Activated naive CD4-positive, alpha-beta T cell treated with anti-CD3 and anti-CD28 coated beads, Interleukin-2, amount 10 ng/mL, durations not matched to agents 7 days and 5 days (primary cell): ENCODE measurements around the gene MICAL2.

ENCODE experiments used
- CTCF ChIA-PET: fragments of 350-600 bp; sonication (Branson Sonifier 250); formaldehyde crosslinking; loops from one replicate; lab custom pipeline; 2021; ENCODE audit warnings: antibody characterized with exemption; lab: Charles Lee
- DNase-seq: peaks from one replicate; pipeline ENCODE4 v3.0.0-alpha.2; 2020
- H3K27ac Mint-ChIP-seq: one replicate; pipeline ENCODE4 v1.8.0; 2021; ENCODE audit warnings: mild to moderate bottlenecking, moderate library complexity, mixed read lengths
- H3K27me3 Mint-ChIP-seq: one replicate; pipeline ENCODE4 v1.8.0; 2021; ENCODE audit warnings: mild to moderate bottlenecking, mixed read lengths
- H3K36me3 Mint-ChIP-seq: one replicate; pipeline ENCODE4 v1.8.0; 2021; ENCODE audit warnings: mixed read lengths
- H3K4me1 Mint-ChIP-seq: one replicate; pipeline ENCODE4 v1.8.0; 2021; ENCODE audit warnings: mixed read lengths
- H3K4me3 Mint-ChIP-seq: one replicate; pipeline ENCODE4 v1.8.0; 2021; ENCODE audit warnings: mild to moderate bottlenecking, moderate library complexity, mixed read lengths
- H3K9me3 Mint-ChIP-seq: one replicate; pipeline ENCODE4 v1.8.0; 2021; ENCODE audit warnings: mixed read lengths

Gene MICAL2

DNA sequence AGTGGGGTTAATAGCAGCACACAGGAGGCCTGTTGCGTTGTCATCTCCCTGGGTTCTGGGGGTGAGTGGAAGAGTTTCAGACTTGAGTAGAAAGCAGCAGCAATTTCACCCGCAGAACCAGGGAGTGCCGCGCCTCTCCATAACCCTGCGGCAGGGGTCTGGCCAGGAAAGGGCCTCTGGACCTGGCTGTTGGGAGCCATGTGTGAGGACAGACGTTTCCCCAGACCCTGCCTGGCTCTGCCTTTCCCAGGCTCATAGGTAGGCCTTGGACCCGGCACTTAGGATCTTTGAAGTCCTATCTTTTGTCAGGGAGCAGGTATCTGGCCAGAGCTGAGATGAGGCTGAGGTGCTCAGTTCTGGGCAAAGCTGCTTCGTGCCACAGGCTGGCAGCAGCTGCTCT, 160.4 kb downstream of the MICAL2 start:
- H3K27ac Mint-ChIP-seq = no peak overlapping the region
- CTCF ChIA-PET = interaction anchor here (0.9 to 1.1 kb wide), 2 partner anchors 11 to 223 kb away, joined by 3 read pairs; no protein-coding TSS in a partner anchor
- H3K27me3 Mint-ChIP-seq = no peaks in the 10 kb centered on the region

DNA sequence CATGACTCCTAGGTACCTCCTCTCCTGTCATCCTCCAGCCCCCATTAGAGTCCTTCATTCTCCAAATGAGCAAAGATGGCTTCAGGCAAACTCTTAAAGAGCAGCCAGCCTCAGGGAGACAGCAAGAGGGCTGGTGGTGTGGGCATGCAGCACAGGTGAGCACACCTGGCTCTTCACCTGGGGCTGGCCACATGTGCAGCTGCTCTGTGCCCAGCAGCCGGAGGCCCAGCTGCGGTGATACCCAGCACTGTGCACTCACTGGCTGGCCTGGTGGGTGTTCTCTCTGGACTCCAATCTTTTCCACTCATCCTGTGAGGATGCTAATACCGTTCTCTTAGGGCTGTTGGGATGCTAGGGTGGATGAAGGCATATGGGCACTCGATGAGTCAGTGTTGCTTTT, 160.9 kb downstream of the MICAL2 start:
- Mint-ChIP-seq H3K4me1 (no peaks in the 10 kb centered on the region), H3K27me3 (no peaks in the 10 kb centered on the region), H3K27ac (no peak overlapping the region), H3K9me3 (no peaks in the 10 kb centered on the region), H3K4me3 (no peak overlapping the region), H3K36me3 (no peaks in the 10 kb centered on the region)
- CTCF ChIA-PET = interaction anchor here (1.2 kb wide), 1 partner anchor 223 kb away, joined by 4 read pairs; no protein-coding TSS in a partner anchor
- no peak for DNase-seq

More for the DNA sequence above, 160.4 kb downstream of the MICAL2 start:
- DNase-seq = no peak
- H3K36me3 Mint-ChIP-seq = no peaks in the 10 kb centered on the region
- H3K9me3 Mint-ChIP-seq = no peaks in the 10 kb centered on the region
- H3K4me3 Mint-ChIP-seq = no peak overlapping the region
- H3K4me1 Mint-ChIP-seq = no peaks in the 10 kb centered on the region

DNA sequence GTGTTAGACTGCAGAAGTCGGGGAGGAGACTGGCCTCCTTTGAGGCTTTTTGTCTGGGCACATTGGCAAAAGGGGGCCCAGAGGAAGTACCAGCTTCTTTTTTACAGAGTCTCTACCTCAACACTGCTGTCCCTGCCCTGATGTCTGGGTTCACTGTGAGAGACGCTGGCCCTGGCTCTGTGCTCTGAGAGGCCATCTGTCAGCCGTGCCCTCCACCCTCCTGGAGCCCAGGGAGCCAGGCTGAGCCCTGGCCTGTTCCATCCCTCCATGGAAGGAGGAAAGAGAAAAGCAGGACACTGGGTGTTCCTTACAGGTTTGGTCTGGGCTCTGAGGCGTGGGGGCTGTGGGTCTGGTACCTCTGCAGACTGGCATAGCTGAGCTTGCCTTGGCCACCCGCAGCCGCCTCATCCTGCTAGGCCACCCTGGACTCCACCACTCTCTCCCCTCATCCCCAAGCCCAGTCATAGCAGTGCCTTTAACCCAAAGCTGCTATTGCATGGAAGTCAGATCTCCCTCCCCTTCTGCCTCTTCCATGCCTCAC, 161.5 kb downstream of the MICAL2 start:
- Mint-ChIP-seq H3K27ac (no peak overlapping the region), H3K4me3 (no peak overlapping the region), H3K4me1 (no peaks in the 10 kb centered on the region), H3K9me3 (no peaks in the 10 kb centered on the region), H3K27me3 (no peaks in the 10 kb centered on the region), H3K36me3 (no peaks in the 10 kb centered on the region)
- CTCF ChIA-PET = interaction anchor here (1.1 to 2.1 kb wide), 6 partner anchors 9 to 227 kb away, joined by 3 to 11 read pairs (median 4); no protein-coding TSS in a partner anchor
- DNase-seq = no peak

DNA sequence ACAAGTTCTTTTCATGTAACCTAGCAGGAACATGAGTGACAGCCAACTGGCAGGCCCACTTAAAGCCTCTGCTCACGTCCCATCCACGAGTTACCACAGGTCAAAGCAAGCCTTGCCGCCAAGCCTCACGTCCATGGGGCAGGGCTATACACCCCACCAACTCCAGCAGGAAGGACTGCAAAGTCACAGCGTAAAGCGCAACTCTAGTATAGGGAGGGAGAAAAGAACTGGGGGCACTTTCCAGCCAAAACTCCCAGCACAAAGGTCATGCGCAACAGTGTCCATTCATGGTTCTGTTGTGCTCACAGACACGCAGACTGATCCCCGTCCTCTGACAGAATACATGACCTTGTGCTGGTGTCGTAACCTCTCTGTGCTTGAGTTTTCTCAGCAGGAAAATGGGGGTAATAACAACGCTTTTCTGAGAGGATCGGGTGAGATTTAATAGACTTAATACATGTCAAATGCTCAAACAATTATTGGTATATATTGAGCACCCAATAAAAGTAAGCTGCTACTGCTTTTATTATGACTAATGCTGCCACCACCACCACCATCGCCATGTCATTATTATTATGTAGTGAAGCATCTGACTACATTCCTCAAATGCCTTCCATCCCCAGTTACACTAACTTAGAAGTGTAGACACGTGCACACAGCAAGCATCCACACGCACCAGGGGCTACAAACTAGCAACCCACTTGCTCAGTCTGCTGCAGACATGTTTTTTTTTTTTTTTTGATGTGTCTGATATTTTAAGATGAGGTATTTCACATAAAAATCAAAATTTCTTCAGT, 162.6 kb downstream of the MICAL2 start:
- CTCF ChIA-PET = interaction anchor here (1.0 to 2.1 kb wide), 6 partner anchors 8 to 228 kb away, joined by 3 to 11 read pairs (median 4); no protein-coding TSS in a partner anchor
- Mint-ChIP-seq H3K27ac (no peak overlapping the region), H3K4me3 (no peak overlapping the region), H3K36me3 (no peaks in the 10 kb centered on the region), H3K9me3 (no peaks in the 10 kb centered on the region), H3K4me1 (no peaks in the 10 kb centered on the region), H3K27me3 (no peaks in the 10 kb centered on the region)
- DNase-seq = no peak

DNA sequence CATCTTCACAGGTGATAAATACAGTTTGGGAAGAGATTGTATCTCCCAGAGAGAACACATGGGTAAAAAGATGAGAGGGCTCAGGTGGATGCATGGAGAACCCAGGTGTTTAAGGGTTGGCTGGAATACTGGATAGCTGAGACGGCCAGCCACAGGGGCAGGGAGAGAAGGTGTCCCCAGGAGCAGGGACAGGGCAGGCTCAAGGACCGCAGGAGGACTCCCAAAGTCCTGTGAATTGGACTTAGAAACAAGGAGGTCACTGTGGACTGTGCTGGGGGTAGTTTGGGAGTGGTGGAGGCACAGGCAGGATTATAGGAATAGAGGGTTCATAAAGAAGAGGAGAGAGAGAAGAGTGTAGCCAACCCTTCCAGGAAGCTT, 163.2 kb downstream of the MICAL2 start:
- no peak overlapping the region for H3K27ac Mint-ChIP-seq

DNA sequence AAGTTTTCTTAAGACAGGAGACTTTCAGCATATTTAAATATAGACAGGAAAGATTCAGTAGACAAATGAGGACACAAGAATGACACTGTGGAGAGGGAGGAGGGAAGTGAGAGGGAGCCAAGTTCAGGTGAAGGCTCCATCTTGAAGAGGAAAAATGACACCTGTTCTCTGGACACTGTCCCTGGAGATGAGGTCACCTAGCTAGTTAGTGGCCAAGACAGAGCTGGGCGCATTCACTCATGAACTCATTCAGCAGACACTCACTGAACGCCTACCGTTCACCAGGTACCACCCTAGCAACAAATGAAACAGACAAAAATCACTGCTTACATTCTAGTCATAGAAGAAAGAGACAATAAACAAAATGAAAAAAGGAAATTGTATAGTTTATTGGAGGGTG, 163.7 kb downstream of the MICAL2 start:
- H3K36me3 Mint-ChIP-seq = no peaks in the 10 kb centered on the region
- H3K27me3 Mint-ChIP-seq = no peaks in the 10 kb centered on the region
- no peak for DNase-seq
- H3K9me3 Mint-ChIP-seq = no peaks in the 10 kb centered on the region
- H3K4me3 Mint-ChIP-seq = no peak overlapping the region
- H3K27ac Mint-ChIP-seq = no peak overlapping the region
- no peaks in the 10 kb centered on the region for H3K4me1 Mint-ChIP-seq
- CTCF ChIA-PET = interaction anchor here (1.0 kb wide), 3 partner anchors 14 to 226 kb away, joined by 3 read pairs; no protein-coding TSS in a partner anchor

More for the DNA sequence above, 163.2 kb downstream of the MICAL2 start:
- Mint-ChIP-seq H3K27me3 (no peaks in the 10 kb centered on the region), H3K9me3 (no peaks in the 10 kb centered on the region), H3K4me1 (no peaks in the 10 kb centered on the region), H3K4me3 (no peak overlapping the region), H3K36me3 (no peaks in the 10 kb centered on the region)
- no peak for DNase-seq
- CTCF ChIA-PET = interaction anchor here (1.0 to 2.1 kb wide), 4 partner anchors 8 to 229 kb away, joined by 3 to 11 read pairs (median 5); no protein-coding TSS in a partner anchor

DNA sequence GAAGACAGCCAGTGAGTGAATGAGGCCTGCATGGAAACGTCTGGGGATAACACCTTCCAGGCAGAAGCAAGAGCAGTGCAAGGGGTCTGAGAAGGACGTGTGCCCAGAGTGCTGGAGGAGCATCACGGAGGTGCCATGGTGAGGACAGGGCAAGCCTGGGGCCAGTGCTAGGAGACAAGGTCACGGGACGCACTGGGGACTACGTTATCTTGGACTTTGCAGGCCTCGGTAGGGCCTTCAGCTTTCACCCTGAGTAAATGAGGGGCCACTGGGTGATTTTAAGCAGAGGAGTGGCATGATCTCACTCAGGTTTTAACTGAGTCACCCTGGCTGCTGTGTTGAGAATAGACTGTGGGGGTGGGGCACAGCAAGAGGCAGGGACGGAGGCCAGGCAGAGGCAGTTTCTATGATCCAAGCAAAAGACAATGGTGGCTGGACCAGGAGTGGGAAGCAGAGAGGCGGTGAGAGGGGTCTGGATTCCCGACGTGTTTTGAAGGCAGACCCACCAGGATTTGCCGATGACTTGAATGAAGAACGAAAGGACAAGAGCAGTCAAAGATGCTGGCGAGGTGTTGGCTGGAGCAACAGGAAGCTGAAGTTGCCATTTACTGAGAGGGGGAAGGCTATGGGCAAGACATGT, 164.3 kb downstream of the MICAL2 start:
- H3K9me3 Mint-ChIP-seq = no peaks in the 10 kb centered on the region
- CTCF ChIA-PET = interaction anchor here (1.0 kb wide), 2 partner anchors 14 to 227 kb away, joined by 3 read pairs; no protein-coding TSS in a partner anchor
- no peaks in the 10 kb centered on the region for H3K4me1 Mint-ChIP-seq
- H3K4me3 Mint-ChIP-seq = no peak overlapping the region
- no peaks in the 10 kb centered on the region for H3K36me3 Mint-ChIP-seq
- DNase-seq = no peak
- no peaks in the 10 kb centered on the region for H3K27me3 Mint-ChIP-seq
- H3K27ac Mint-ChIP-seq = no peak overlapping the region

DNA sequence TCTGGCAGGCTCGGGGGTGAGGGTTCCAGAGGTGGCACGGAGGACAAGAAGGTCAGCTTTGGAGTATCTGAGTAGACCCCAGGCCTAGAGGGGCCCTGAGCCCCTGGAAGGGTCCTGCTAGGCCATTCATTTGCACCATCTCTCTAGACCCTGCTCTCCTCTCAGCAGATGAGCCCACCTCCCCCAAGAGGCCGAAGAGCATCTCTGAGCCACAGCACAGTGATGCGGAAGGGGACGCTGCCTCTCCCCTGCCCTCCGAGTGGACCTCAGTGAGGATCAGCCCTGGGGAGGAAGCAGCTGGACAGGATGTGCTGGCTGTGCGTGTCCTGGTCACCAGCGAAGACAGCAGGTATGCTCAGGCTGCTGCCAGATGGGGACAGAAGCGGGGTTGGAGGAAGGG, 165.4 kb downstream of the MICAL2 start:
- H3K4me1 Mint-ChIP-seq = no peaks in the 10 kb centered on the region

DNA sequence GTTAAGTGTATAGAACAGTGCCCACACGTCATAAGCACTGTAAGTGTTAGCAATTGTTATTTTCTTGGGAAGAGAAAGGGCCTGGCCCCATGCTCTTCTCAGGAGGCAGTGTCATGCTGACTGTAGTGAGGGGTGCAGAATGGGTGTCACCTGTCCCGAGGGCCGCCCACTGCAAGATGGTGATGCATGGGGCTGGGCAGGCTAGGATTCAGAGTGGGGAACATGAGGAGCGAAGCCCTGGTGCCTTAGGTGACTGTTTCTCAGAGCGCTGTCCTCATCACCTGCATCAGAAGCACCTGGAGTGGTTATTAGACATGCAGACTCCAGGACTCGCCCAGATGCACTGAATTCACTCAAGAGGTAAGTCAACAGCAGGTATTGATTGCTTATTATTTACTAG, 166.0 kb downstream of the MICAL2 start:
- Mint-ChIP-seq H3K9me3 (no peaks in the 10 kb centered on the region), H3K36me3 (no peaks in the 10 kb centered on the region), H3K4me3 (no peak overlapping the region), H3K27ac (no peak overlapping the region), H3K27me3 (no peaks in the 10 kb centered on the region), H3K4me1 (no peaks in the 10 kb centered on the region)
- CTCF ChIA-PET = interaction anchor here (0.9 to 17.7 kb wide), 2 partner anchors 189 to 227 kb away, joined by 3 to 532 read pairs; no protein-coding TSS in a partner anchor
- DNase-seq = no peak

More for the DNA sequence above, 165.4 kb downstream of the MICAL2 start:
- Mint-ChIP-seq H3K27ac (no peak overlapping the region), H3K4me3 (no peak overlapping the region), H3K27me3 (no peaks in the 10 kb centered on the region), H3K9me3 (no peaks in the 10 kb centered on the region), H3K36me3 (no peaks in the 10 kb centered on the region)
- CTCF ChIA-PET = no interaction called here
- DNase-seq = no peak

DNA sequence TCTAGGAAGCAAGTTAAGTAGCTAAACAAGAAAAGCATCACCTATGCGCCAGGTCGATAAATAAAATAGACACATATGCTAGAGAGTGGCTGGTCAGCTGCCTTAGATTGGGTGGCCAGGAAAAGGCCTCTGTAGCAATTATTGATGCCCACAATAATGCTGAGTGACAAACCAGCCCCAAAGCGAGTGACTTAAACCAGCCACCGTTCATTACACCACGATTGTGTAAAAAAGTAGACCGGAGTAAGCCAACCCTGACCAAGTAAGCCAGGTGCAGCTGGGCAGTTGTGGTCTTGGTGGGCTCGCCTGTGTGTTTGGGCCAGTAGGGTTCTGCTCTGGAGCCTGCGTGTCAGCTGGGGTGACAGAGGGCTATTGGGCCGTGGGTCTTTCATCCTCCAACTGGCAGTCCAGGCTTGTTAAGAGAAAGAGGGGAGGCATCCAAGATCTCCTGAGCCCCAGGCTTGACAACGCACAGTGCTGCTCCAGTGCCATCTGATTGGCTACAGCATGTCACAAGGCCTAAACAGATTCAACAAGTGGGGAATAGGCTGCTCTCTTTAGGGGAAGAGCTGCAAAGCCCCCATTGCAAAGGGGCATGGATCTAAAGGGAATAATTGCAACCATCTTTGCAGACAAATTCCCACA, 166.6 kb downstream of the MICAL2 start:
- no peaks in the 10 kb centered on the region for H3K36me3 Mint-ChIP-seq
- no peaks in the 10 kb centered on the region for H3K4me1 Mint-ChIP-seq
- no peak for DNase-seq
- H3K9me3 Mint-ChIP-seq = no peaks in the 10 kb centered on the region
- no peak overlapping the region for H3K27ac Mint-ChIP-seq
- H3K4me3 Mint-ChIP-seq = no peak overlapping the region
- CTCF ChIA-PET = interaction anchor here (0.9 to 17.7 kb wide), 3 partner anchors 12 to 228 kb away, joined by 3 to 532 read pairs (median 3); no protein-coding TSS in a partner anchor
- peaks cover 3% of the 10 kb centered on the region for H3K27me3 Mint-ChIP-seq

DNA sequence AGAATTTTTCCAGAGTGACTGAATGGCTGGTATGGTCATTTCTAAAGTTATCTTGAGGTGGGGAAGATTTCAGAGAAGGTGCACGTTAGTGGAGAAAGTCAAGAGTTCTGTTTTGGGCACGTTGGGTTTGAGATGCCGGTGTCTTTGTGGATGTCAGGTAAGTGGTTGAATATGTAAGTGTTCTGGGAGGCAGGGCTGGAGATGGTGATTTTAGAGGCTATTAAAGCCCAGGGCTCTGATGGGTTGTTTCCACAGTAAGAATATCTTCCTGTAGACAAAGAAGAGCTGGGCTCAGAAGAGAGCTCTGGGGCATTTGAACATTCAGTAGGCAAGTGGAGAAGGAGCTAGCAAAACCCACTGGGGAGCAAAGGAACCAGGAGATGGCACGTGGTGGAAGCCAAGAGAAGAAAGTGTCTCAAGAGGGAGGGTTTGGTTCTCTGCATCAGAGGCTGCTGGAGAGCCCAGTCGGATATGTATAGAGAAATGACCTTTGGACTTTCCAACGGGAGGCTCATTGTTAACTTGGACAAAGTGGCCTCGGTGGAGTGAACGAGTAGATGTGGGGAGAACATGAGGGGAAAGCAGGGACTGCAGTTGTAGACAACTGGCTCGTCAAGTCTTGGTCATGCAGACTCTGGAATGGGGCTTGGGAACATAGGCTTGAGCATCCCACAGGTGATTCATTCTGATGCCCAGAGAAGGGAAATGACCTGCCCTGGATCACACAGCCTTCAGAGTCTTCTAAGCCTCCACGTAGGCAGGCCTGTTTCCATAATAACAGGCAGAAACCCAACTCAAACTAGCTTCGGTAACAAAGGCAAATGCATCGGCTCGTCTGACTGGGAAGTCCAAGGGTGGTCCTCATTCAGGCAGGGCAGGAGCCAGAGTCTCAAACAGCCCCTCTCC, 168.6 kb downstream of the MICAL2 start:
- CTCF ChIA-PET = interaction anchor here (1.0 to 17.7 kb wide), 6 partner anchors 9 to 480 kb away, joined by 3 to 532 read pairs (median 12); no protein-coding TSS in a partner anchor
- Mint-ChIP-seq H3K27me3 (peaks cover 7% of the 10 kb centered on the region), H3K9me3 (no peaks in the 10 kb centered on the region), H3K27ac (no peak overlapping the region), H3K36me3 (no peaks in the 10 kb centered on the region), H3K4me3 (no peak overlapping the region), H3K4me1 (no peaks in the 10 kb centered on the region)
- no peak for DNase-seq

DNA sequence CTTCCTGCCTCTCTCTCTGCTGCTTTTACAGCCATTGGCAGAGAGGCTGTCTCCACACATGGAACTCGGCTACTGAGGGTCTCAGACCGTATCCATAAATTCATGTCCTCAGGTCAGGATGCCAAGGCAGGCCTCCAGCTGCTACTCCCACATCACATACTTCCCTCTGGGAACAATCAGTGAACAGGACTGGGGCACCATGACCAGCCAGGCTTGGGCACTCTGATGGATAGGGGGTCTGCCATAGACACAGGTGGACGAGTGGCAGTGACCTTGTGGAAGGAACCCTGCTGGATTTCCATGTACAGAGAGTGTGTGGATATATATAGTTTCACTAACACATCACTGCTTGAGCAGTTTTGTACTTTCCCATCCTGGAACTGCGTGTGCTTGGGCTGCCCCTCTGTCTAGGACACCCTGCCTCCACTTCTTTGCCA, 169.3 kb downstream of the MICAL2 start:
- Mint-ChIP-seq H3K9me3 (no peaks in the 10 kb centered on the region), H3K4me3 (no peak overlapping the region), H3K36me3 (no peaks in the 10 kb centered on the region), H3K4me1 (no peaks in the 10 kb centered on the region), H3K27me3 (peaks cover 9% of the 10 kb centered on the region), H3K27ac (no peak overlapping the region)
- CTCF ChIA-PET = interaction anchor here (0.9 to 17.7 kb wide), 5 partner anchors 18 to 481 kb away, joined by 3 to 532 read pairs (median 20); no protein-coding TSS in a partner anchor
- no peak for DNase-seq
